HG02759 (cell line): ENCODE measurements around the gene RXFP1.

Experiments
- ATAC-seq: cut with Tn5 transposase; IDR thresholded peaks from one replicate; pipeline ENCODE4 v1.9.1; 2021; ENCODE audit warnings: mild to moderate bottlenecking, moderate library complexity; ENCODE audit not compliant: unreplicated experiment

The RXFP1 gene

DNA sequence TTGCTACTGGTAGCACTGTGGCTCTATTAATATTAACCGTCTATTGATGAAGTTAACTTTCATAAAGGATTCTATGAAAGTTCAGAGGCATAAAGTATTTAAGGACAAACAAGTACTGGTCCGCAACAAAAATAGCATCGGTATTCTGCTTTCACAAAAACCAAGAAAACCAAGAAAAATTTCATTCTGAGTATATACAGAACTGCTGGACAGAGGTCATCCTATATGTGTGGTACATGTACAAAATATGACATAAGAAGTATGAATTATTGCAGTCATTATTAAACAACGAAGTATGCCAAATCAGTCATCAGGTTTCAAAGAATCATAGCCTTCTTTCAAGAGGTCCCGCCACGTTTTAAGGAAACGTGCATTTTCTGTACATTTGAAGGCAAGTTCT, 147.6 kb downstream of the RXFP1 start:
- ATAC-seq: no peak

DNA sequence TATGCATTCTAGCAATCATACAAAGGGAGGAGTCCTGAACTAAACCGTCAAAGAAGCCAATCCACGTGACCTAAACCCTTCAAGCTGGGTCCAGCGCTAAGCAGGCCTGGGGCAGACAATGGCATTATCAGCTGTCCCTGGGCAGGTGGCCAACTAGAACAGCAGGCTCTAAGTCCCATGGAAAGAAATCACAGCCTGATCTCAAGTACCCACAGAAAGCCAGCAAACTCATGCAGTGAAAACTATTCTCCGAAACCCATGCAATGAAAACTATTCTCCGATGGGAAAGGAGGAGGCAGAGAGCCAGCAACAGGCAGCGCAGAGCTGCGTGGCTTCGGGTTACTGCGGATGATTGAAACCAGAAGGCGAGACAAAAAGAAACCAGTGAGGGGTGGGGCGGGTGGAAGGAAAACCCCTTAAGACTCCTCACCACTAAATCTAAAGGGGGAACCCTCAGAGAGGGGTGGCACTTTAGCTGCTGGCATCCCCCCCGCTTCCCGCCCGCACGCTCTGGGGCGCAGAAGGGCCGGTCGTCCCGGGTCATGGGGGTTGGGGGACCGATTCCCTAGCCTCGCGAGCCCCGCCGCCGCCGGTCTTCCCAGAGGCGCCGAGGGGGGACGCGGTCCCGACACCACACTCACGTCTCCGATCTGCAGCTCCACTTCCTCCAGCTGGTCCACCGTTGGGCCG, 149.4 kb downstream of the RXFP1 start:
- peak; percentile 33 for ATAC-seq

DNA sequence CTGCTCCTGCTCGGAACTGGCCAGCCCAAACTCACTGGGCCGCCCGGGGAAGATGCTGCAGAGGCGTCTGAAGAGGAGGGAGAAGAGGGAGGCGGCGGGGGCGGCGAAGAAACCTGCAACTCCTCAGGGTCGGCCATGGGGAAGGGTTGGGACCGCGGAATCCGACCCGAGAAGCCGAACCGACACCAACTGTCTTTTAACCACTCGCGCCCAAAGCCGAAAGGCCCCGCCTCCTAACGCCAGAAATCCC, 149.9 kb downstream of the RXFP1 start, which contains the start of gene C4orf46:
TSS of gene C4orf46 (minus strand) at position 223 of the 250 bp plus-strand sequence. CDS start at position 137, 86 bp downstream.
- no peak for ATAC-seq

DNA sequence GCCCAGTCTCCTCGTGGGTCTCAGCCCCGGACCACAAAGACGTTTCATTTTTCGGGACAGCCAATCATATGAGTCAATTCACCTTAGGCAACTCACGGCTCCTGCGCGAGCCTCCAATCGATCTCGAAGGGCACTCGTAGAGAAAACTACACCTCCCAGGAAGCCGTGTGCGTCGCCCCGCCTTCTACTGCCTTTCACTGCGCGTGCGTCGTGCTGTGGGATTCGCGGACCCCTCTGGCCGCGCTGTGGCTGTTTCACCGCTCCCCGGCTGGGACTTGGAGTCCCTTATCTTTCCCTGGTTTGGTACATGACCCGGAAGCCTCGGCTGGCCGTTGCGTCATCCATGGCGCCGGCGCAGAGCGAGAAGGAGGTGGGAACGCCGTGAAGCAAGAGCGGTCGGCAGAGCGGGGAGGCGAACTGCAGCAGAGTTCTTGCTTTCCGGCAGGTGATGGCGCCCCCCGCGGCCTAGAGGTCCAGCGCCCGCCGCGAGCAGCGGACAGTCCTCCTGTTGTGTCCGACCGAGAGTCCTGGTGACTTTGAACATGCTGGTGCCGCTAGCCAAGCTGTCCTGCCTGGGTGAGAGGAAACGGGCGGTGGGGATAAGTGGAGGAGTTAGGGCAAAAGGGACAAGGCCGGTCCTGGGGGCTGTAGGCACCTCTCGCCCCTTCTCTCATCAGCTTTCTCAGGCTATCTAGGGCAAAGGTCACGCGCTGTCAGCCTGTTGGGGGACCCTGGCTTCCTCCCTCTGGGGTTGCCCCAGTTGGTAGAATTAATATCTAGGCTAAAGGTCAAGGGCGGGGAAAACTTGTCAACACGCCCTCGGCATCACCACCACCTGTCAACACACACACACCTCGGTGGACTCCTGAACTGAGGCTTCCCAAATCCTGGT, 150.5 kb downstream of the RXFP1 start, which contains the start of gene ETFDH:
TSS of gene ETFDH (plus strand) at position 382 of the 892 bp plus-strand sequence. CDS start at position 543, 161 bp downstream.
- ATAC-seq: peak; percentile 81

DNA sequence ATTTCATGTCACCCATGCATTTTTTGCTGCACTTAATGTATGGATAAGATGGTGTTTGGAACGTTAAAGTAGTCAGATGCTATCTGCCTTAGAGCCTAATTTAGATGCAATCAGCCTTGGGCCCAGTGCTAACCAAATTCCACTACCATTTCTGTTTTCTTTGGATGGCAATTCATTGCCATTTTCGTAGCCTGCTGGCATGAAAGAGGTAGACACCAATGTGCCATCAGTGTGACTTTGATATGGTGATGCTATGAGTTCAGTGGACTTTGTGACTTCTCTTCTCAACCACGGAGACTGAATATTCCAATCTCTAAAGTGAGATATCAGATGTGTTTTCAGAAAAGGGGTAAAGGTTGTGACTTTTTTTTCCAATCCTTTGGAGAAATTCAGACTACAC, 152.0 kb downstream of the RXFP1 start:
- no peak for ATAC-seq

DNA sequence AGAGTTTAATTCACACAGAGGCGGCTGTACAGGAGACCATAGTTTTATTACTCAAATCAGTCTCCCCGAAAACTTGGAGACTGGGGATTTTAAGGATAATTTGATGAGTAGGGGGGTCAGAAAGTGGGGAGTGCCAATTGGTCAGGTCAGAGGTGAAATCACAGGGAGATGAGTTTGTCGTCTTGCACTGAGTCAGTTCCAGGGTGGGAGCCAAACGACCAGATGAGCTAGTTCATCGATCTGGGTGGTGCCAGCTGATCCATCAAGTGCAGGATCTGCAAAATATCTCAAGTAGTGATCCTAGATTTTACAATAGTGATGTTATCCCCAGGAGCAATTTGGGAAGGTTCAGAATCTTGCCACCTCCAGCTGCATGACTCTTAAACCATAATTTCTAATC, 154.4 kb downstream of the RXFP1 start:
- ATAC-seq: no peak

DNA sequence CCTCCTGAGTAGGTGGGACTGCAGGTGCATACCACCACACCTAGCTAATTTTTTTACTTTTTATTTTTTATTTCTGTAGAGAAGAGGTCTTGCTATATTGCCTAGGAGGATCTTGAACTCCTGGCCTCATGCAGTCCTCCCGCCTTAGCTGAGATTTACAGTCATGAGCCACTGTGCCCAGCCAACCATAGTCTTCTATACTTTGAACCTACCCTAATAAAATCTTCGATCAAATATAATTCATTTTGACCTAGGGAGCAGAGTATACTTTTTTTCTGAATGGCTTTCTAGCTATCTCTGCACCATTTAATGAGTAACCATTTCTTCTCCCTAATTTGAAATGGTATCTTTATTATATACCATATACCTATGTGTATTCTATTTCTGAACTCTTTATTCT, 157.1 kb downstream of the RXFP1 start:
- no peak for ATAC-seq

DNA sequence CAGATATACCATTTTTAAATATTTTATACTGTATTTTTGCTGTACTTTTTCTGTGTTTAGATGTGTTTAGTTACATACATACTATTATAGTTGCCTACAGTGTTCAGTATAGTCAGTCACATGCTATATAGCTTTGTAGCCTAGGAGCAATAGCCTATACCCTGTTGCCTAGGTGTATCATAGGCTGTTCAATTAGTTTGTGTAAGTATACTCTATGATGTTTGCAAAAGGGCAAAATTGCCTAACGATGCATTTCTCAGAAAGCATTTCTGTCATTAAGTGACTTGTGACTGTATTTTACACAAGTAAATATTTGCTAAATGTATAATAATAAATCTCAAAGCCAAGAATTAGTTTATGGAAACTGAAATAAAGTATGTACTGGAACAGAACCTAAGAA, 159.9 kb downstream of the RXFP1 start:
- no peak for ATAC-seq

DNA sequence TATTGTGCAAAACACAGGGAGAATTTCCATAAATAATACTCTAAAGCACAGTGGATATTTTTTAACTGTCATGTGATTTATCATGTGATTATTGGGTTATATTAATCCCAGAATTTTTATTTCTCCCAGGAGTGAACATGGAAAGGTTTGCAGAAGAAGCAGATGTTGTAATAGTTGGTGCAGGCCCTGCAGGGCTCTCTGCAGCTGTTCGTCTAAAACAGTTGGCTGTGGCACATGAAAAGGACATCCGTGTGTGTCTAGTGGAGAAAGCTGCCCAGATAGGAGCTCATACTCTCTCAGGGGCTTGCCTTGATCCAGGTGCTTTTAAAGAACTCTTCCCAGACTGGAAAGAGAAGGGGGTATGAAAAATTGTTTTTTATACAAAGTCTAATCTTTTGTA, 160.4 kb downstream of the RXFP1 start:
- ATAC-seq: no peak

DNA sequence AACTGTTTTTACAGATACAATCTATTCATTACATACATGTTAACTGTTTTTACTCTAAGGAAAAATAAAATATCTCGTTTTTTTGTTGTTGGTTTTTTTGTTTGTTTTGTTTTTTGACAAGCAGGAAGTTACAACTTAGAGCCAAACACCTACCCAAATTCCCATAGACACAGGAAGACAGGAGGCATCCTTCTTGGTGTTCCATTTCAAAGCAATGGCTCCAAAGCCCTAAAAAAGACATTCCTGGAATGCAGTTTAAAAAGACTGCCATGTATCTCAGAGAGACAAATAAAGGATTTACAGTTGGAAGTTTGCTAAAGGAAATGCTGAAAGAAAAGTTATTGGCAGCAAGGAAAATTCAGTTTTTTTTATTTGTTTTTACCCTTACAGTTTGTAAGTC, 167.1 kb downstream of the RXFP1 start:
- ATAC-seq: no peak
